Ishikawa (cell line): Measurements from ENCODE around the gene GAB2.

ENCODE experiments used
- CEBPB ChIP-seq: IDR thresholded peaks from 2 replicates; pipeline ENCODE4 v1.6.1; 2012
- CREB1 ChIP-seq: IDR thresholded peaks from 2 replicates; pipeline ENCODE4 v1.6.1; 2012; ENCODE audit warnings: low read depth
- EGR1 ChIP-seq: IDR thresholded peaks from 2 replicates; pipeline ENCODE4 v1.6.1; 2012
- EP300 ChIP-seq: IDR thresholded peaks from 2 replicates; pipeline ENCODE4 v1.6.1; 2012; ENCODE audit warnings: borderline replicate concordance
- FOXM1 ChIP-seq: IDR thresholded peaks from 2 replicates; pipeline ENCODE4 v1.6.1; 2012; ENCODE audit warnings: low read depth, borderline replicate concordance
- NFIC ChIP-seq: IDR thresholded peaks from 2 replicates; pipeline ENCODE4 v1.6.1; 2012
- RAD21 ChIP-seq: IDR thresholded peaks from 2 replicates; pipeline ENCODE4 v1.6.1; 2012; ENCODE audit warnings: low read depth
- TAF1 ChIP-seq: IDR thresholded peaks from 2 replicates; pipeline ENCODE4 v1.6.1; 2012; ENCODE audit warnings: low read depth, mild to moderate bottlenecking
- TCF12 ChIP-seq: IDR thresholded peaks from 2 replicates; pipeline ENCODE4 v1.6.1; 2012; ENCODE audit warnings: low read depth
- TEAD4 ChIP-seq: IDR thresholded peaks from 2 replicates; pipeline ENCODE4 v1.6.1; 2012
- YY1 ChIP-seq: IDR thresholded peaks from 2 replicates; pipeline ENCODE4 v1.6.1; 2012; ENCODE audit warnings: low read depth
- ZBTB7A ChIP-seq: IDR thresholded peaks from 2 replicates; pipeline ENCODE4 v1.6.1; 2012; ENCODE audit warnings: low read depth
- TF ChIP-seq, protein P1 (sequence below): IDR thresholded peaks from 2 replicates; pipeline ENCODE4 v1.6.1; 2012
- TF ChIP-seq, protein P2 (sequence below): IDR thresholded peaks from 2 replicates; pipeline ENCODE4 v1.6.1; 2012; ENCODE audit warnings: low read depth, mild to moderate bottlenecking
- TF ChIP-seq, protein P3 (sequence below): IDR thresholded peaks from 2 replicates; pipeline ENCODE4 v1.6.1; 2012

Gene GAB2, protein sequence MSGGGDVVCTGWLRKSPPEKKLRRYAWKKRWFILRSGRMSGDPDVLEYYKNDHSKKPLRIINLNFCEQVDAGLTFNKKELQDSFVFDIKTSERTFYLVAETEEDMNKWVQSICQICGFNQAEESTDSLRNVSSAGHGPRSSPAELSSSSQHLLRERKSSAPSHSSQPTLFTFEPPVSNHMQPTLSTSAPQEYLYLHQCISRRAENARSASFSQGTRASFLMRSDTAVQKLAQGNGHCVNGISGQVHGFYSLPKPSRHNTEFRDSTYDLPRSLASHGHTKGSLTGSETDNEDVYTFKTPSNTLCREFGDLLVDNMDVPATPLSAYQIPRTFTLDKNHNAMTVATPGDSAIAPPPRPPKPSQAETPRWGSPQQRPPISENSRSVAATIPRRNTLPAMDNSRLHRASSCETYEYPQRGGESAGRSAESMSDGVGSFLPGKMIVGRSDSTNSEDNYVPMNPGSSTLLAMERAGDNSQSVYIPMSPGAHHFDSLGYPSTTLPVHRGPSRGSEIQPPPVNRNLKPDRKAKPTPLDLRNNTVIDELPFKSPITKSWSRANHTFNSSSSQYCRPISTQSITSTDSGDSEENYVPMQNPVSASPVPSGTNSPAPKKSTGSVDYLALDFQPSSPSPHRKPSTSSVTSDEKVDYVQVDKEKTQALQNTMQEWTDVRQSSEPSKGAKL

DNA sequence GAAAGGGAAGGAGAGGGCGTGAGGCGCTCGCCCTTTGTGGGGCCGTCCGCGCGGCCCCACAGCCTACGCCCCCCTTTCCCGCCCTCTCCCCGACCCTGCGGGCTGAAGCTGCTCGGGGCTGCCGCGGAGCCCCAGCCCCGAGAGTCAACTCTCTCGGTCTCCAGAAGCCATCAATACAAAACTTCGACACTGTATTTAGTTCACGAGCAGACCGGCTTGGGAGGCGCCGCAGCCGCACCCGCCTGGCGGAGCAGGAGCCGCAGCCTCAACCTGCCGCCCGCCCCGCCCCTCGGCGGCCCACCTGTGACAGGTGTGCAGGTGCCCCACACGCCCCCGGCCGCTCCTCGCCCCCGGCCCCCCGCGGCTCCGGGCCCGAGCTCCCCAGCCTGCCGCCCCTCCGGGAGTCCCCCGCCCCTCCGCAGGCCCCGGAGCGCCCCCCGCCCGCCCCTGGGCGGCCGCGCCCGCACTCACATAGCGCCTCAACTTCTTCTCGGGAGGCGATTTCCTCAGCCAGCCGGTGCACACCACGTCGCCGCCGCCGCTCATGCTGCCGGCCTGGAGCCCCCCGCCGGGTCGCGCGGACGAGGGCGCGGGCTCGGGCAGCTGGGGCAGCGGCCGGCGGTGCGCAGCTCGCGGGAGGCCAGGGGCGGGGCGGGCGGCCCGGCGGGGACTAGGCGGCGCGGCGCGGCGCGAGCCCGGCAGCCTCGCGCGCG, at the start of gene GAB2:
Gene GAB2, minus strand, starts transcription at position 646 of the 713 bp plus-strand sequence. Its CDS starts 100 bp downstream, at position 546.
- peak; percentile 3; the same call in 1 of the 2 replicates for TF ChIP-seq TAF1
- TF ChIP-seq FOXM1 = no peak
- peak; percentile 48 for TF ChIP-seq ZBTB7A
- no peak for TF ChIP-seq RAD21

DNA sequence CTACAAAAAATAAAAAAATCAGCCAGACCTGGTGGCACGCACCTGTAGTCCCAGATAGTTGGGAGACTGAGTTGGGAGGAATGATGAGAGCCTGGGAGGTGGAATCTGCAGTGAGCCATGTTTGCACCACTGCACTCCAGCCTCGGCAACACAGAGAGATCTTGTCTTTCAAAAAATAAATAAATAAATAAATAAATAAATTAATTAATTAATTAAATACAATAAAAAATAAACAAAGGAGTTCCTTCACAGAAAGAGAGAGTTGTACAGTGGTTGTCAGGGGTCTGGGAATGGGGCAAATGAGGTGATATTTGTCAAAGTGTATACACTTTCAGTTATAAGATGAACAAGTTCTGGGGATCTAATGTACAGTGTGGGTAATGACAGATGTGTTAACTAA, 49.8 kb upstream of the GAB2 start:
- no peak for TF ChIP-seq TCF12
- TF ChIP-seq, protein P1, sequence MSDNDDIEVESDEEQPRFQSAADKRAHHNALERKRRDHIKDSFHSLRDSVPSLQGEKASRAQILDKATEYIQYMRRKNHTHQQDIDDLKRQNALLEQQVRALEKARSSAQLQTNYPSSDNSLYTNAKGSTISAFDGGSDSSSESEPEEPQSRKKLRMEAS = no peak
- TF ChIP-seq CREB1 = no peak
- no peak for TF ChIP-seq CEBPB
- TF ChIP-seq EP300 = no peak
- TF ChIP-seq, protein P2, sequence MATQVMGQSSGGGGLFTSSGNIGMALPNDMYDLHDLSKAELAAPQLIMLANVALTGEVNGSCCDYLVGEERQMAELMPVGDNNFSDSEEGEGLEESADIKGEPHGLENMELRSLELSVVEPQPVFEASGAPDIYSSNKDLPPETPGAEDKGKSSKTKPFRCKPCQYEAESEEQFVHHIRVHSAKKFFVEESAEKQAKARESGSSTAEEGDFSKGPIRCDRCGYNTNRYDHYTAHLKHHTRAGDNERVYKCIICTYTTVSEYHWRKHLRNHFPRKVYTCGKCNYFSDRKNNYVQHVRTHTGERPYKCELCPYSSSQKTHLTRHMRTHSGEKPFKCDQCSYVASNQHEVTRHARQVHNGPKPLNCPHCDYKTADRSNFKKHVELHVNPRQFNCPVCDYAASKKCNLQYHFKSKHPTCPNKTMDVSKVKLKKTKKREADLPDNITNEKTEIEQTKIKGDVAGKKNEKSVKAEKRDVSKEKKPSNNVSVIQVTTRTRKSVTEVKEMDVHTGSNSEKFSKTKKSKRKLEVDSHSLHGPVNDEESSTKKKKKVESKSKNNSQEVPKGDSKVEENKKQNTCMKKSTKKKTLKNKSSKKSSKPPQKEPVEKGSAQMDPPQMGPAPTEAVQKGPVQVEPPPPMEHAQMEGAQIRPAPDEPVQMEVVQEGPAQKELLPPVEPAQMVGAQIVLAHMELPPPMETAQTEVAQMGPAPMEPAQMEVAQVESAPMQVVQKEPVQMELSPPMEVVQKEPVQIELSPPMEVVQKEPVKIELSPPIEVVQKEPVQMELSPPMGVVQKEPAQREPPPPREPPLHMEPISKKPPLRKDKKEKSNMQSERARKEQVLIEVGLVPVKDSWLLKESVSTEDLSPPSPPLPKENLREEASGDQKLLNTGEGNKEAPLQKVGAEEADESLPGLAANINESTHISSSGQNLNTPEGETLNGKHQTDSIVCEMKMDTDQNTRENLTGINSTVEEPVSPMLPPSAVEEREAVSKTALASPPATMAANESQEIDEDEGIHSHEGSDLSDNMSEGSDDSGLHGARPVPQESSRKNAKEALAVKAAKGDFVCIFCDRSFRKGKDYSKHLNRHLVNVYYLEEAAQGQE = no peak

DNA sequence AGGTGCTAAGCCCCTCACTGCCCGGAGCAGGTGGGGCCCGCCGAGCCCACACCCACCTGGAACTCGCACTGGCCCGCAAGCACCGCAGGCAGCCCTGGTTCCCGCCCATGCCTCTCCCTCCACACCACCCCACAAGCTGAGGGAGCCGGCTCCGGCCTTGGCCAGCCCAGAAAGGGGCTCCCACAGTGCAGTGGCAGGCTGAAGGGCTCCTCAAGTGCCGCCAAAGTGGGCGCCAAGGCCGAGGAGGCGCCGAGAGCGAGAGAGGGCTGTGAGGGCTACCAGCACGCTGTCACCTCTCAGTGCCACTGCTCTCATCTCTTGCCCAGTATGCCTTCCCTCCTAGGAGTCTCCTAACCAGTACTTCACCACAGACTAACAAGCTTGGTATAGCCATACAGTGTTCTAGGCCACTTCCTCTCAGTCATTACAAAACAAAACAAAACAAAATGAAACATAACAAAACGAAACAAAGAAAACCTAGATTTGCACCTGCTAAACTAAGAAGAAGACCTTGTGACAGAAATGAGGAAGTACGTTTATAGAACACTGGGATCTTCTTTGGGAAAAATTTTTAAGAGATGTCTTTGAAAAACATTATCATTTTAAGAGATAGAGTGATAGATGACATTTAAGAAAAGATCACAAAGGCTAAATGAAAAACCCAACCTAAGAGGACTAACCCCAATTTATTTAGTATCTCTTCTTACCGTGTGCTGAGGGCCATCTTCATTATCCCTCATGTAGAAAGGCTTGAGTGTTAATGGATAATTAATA, 47.7 kb upstream of the GAB2 start:
- TF ChIP-seq YY1 = no peak
- TF ChIP-seq, protein P3, sequence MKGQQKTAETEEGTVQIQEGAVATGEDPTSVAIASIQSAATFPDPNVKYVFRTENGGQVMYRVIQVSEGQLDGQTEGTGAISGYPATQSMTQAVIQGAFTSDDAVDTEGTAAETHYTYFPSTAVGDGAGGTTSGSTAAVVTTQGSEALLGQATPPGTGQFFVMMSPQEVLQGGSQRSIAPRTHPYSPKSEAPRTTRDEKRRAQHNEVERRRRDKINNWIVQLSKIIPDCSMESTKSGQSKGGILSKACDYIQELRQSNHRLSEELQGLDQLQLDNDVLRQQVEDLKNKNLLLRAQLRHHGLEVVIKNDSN = no peak
- TF ChIP-seq FOXM1 = no peak
- TF ChIP-seq TEAD4 = no peak
- no peak for TF ChIP-seq NFIC
- no peak for TF ChIP-seq EP300
- TF ChIP-seq, protein P2 = no peak
- TF ChIP-seq, protein P1 = no peak
- TF ChIP-seq ZBTB7A = no peak

DNA sequence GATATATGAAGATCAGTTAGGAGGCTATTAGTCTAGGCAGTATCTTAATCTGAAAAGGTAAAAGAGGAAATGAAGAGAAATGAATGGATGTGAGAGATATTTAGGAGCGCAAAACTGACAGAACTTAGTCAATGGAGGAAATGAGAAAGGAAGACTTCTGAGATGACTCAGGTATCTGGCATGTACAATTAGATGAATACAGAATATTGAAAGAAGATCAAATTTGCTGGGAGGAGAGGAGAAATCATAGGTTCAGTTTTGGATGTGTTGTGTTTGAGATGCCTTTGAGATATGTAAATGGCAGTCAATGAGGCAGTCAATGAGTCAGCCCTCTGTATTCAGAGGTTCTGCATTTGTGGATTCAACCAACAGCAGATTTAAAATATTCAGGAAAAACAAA, 42.9 kb upstream of the GAB2 start:
- TF ChIP-seq NFIC (no peak), CREB1 (no peak), EGR1 (no peak), TCF12 (no peak), EP300 (no peak), FOXM1 (no peak), ZBTB7A (no peak), TAF1 (no peak), TEAD4 (no peak), RAD21 (no peak), CEBPB (no peak), YY1 (no peak)
- TF ChIP-seq, protein P3 = no peak
- TF ChIP-seq, protein P1 = no peak
- TF ChIP-seq, protein P2 = no peak
